ENCODE data around the gene DHRS3.

The DHRS3 gene

DNA sequence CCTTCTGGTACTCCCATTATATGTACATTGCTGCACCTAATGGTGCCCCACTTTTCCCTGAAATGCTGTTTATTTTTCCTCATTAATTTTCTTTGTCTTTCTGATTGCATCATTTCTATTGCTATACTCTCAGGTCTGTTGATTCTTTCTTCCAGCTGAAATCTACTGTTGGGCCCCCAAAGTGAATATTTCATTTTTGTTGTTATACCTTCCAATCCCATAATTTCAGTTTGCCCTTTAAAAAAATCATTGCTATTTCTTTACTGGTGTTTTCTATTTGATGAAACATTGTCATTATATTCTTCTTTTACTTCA, 22.9 kb upstream of the DHRS3 start:
- H3K4me3 ChIP-seq (ENCODE audit: low read depth in 1 of 5, low read length in 5 of 5), result no peak overlapping the region
- no peak overlapping the region for H3K9ac ChIP-seq (ENCODE audit: low read length in 5 of 5)
- peaks cover 0 to 4% (median 0%) of the 10 kb centered on the region in 5 donors for H3K36me3 ChIP-seq (ENCODE audit: control insufficient read depth in 5 of 5, insufficient read depth in 5 of 5, low read length in 5 of 5)
- H3K27me3 ChIP-seq (ENCODE audit: control insufficient read depth in 5 of 5, insufficient read depth in 4 of 5, low read length in 5 of 5), result peaks cover 0 to 3% (median 0%) of the 10 kb centered on the region in 5 donors
- H3K27ac ChIP-seq (ENCODE audit: low read depth, low read length), result no peak overlapping the region
- peaks cover 11 to 29% (median 26%) of the 10 kb centered on the region in 5 donors for H3K4me1 ChIP-seq (ENCODE audit: control insufficient read depth in 5 of 5, insufficient read depth in 5 of 5, low read length in 5 of 5)
- H3K9me3 ChIP-seq (ENCODE audit: control insufficient read depth in 5 of 5, low read length in 5 of 5), result peaks cover 7 to 23% (median 18%) of the 10 kb centered on the region in 5 donors

- Histone ChIP-seq H3K4me3 (ENCODE audit: low read depth in 1 of 5, low read length in 5 of 5) (peak overlapping the region in 1 of 5 donors; percentile 13), H3K4me1 (ENCODE audit: control insufficient read depth in 5 of 5, insufficient read depth in 5 of 5, low read length in 5 of 5) (peaks cover 11 to 32% (median 29%) of the 10 kb centered on the region in 5 donors), H3K27ac (ENCODE audit: low read depth, low read length) (no peak overlapping the region), H3K9me3 (ENCODE audit: control insufficient read depth in 5 of 5, low read length in 5 of 5) (peaks cover 7 to 23% (median 18%) of the 10 kb centered on the region in 5 donors), H3K36me3 (ENCODE audit: control insufficient read depth in 5 of 5, insufficient read depth in 5 of 5, low read length in 5 of 5) (peaks cover 0 to 4% (median 0%) of the 10 kb centered on the region in 5 donors), H3K9ac (ENCODE audit: low read length in 5 of 5) (no peak overlapping the region), H3K27me3 (ENCODE audit: control insufficient read depth in 5 of 5, insufficient read depth in 4 of 5, low read length in 5 of 5) (peaks cover 0 to 3% (median 0%) of the 10 kb centered on the region in 5 donors)
Measured at GRCh38 chr1:12640237-12640957, 22.4 kb upstream of the DHRS3 start.

DNA sequence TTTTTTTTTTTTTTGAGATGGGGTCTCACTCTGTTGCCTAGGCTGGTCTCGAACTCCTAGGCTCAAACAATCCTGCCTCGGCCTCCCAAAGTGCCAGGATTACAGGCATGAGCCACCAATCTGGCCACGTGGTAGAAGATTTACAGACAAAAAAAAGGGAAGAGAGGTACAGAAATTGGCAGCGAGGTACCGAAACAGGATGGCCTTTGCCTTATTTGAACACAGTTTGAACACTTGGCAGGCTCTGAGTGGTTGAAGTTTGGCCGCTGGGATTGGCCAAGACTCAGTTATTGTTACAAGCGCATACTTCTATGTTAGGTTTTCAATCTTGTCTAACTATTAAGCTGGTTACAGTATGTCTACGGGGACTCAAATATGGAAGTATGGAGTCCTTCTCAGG, 19.7 kb upstream of the DHRS3 start:
- Histone ChIP-seq H3K27me3 (ENCODE audit: control insufficient read depth in 5 of 5, insufficient read depth in 4 of 5, low read length in 5 of 5) (peaks cover 0 to 3% (median 0%) of the 10 kb centered on the region in 5 donors), H3K9me3 (ENCODE audit: control insufficient read depth in 5 of 5, low read length in 5 of 5) (peaks cover 7 to 23% (median 18%) of the 10 kb centered on the region in 5 donors), H3K4me1 (ENCODE audit: control insufficient read depth in 5 of 5, insufficient read depth in 5 of 5, low read length in 5 of 5) (peaks cover 11 to 38% (median 28%) of the 10 kb centered on the region in 5 donors), H3K27ac (ENCODE audit: low read depth, low read length) (peak overlapping the region; percentile 82), H3K36me3 (ENCODE audit: control insufficient read depth in 5 of 5, insufficient read depth in 5 of 5, low read length in 5 of 5) (peaks cover 0 to 4% (median 0%) of the 10 kb centered on the region in 5 donors), H3K9ac (ENCODE audit: low read length in 5 of 5) (no peak overlapping the region), H3K4me3 (ENCODE audit: low read depth in 1 of 5, low read length in 5 of 5) (no peak overlapping the region)

DNA sequence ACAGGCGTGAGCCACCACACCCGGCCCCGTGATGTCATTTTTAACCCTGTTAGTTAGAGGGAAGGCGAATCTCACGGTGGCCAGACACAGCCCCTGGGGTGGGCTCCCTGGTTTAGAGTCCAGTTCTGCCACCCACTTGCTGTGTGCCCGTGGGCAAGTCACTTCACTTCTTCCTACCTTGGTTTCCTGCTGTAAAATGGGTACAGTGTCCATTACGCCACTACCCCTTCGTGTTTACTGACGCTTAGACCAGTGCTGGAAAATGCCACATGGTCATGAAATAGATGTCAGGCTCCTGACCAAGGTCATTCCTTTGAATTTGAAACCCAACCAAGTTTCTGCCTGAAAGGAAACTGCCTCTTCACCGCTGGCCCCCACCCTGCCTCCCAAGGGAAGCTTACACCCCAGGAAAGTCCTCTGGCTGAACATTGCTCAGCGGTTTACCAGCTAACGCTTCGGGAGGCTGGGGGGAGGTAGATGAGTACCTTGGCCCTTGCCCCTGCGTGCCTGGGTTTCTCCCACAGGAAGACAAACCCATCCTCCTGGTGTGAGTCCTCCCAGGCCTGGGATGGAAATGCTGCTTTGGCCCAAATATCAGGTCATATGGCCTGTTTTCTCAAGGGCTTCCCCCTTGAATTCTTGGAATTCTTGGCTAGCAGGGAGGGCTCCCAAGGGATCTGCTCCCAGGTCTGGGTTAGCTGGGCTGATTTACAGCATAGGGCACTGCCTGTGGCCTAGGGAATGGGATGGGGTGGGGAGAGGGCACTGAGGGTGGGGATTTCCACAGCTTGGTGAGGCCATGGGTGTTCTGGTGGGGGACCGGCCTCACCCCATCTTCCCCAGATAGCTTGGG, 18.3 kb upstream of the DHRS3 start:
- Histone ChIP-seq H3K27ac (ENCODE audit: low read depth, low read length) (peak overlapping the region; percentile 82), H3K27me3 (ENCODE audit: control insufficient read depth in 5 of 5, insufficient read depth in 4 of 5, low read length in 5 of 5) (peaks cover 0 to 3% (median 0%) of the 10 kb centered on the region in 5 donors), H3K9ac (ENCODE audit: low read length in 5 of 5) (peak overlapping the region in 3 of 5 donors; percentile 54 to 73 (median 55)), H3K36me3 (ENCODE audit: control insufficient read depth in 5 of 5, insufficient read depth in 5 of 5, low read length in 5 of 5) (peaks cover 0 to 4% (median 0%) of the 10 kb centered on the region in 5 donors), H3K9me3 (ENCODE audit: control insufficient read depth in 5 of 5, low read length in 5 of 5) (peaks cover 7 to 23% (median 18%) of the 10 kb centered on the region in 5 donors), H3K4me3 (ENCODE audit: low read depth in 1 of 5, low read length in 5 of 5) (peak overlapping the region in 1 of 5 donors; percentile 34), H3K4me1 (ENCODE audit: control insufficient read depth in 5 of 5, insufficient read depth in 5 of 5, low read length in 5 of 5) (peaks cover 11 to 42% (median 32%) of the 10 kb centered on the region in 5 donors)

DNA sequence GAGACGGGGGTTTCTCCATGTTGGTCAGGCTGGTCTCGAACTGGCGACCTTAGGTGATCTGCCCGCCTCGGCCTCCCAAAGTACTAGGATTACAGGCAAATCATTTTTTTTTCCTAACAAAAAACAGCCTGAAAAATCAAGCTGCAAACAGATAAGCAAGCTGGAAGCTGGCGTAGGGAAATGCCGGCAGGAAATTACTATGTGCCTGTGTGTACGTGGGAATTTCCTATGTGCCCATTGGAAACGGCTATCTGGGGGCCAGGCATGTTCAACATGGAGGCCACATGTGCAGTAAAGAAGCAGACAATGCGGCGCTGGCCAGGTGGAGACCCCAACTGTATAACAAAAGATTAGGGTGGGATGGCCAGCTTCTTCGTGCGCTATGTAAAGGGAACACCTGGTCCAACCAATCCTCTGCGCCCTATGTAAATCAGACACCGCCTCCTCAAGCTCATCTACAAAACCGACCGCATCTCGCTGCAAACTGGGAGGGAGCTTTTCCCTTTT, 16.7 kb upstream of the DHRS3 start:
- Histone ChIP-seq H3K4me1 (ENCODE audit: control insufficient read depth in 5 of 5, insufficient read depth in 5 of 5, low read length in 5 of 5) (peaks cover 11 to 50% (median 33%) of the 10 kb centered on the region in 5 donors), H3K36me3 (ENCODE audit: control insufficient read depth in 5 of 5, insufficient read depth in 5 of 5, low read length in 5 of 5) (no peaks in the 10 kb centered on the region), H3K9ac (ENCODE audit: low read length in 5 of 5) (peak overlapping the region in 1 of 5 donors; percentile 52), H3K27me3 (ENCODE audit: control insufficient read depth in 5 of 5, insufficient read depth in 4 of 5, low read length in 5 of 5) (peaks cover 0 to 3% (median 0%) of the 10 kb centered on the region in 5 donors), H3K9me3 (ENCODE audit: control insufficient read depth in 5 of 5, low read length in 5 of 5) (peaks cover 1 to 12% (median 7%) of the 10 kb centered on the region in 5 donors), H3K27ac (ENCODE audit: low read depth, low read length) (peak overlapping the region; percentile 82), H3K4me3 (ENCODE audit: low read depth in 1 of 5, low read length in 5 of 5) (peak overlapping the region in 1 of 5 donors; percentile 29)

DNA sequence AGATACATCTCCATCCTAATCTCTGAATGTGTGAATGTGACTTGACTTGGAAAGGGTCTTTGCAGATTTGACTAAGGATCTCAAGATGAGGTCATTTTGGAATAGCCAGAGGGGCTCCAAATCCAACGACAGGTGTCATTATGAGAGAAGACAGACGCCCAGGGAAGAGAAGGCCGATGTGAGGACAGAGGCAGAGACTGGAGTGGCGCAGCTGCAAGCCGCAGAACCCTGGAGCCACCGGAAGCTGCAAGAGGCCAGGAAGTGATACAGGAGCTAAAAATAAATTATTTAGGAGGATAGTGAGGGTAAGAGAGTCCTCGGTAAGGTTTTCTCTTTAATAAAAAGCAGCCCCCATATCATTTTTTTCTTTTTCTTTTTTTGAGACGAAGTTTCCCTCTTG, 16.1 kb upstream of the DHRS3 start:
- Histone ChIP-seq H3K36me3 (ENCODE audit: control insufficient read depth in 5 of 5, insufficient read depth in 5 of 5, low read length in 5 of 5) (no peaks in the 10 kb centered on the region), H3K9me3 (ENCODE audit: control insufficient read depth in 5 of 5, low read length in 5 of 5) (peaks cover 0 to 6% (median 1%) of the 10 kb centered on the region in 5 donors), H3K27ac (ENCODE audit: low read depth, low read length) (peak overlapping the region; percentile 82), H3K4me3 (ENCODE audit: low read depth in 1 of 5, low read length in 5 of 5) (no peak overlapping the region), H3K4me1 (ENCODE audit: control insufficient read depth in 5 of 5, insufficient read depth in 5 of 5, low read length in 5 of 5) (peaks cover 11 to 50% (median 33%) of the 10 kb centered on the region in 5 donors), H3K9ac (ENCODE audit: low read length in 5 of 5) (no peak overlapping the region), H3K27me3 (ENCODE audit: control insufficient read depth in 5 of 5, insufficient read depth in 4 of 5, low read length in 5 of 5) (peaks cover 0 to 3% (median 0%) of the 10 kb centered on the region in 5 donors)

- Histone ChIP-seq H3K9ac (ENCODE audit: low read length in 5 of 5) (no peak overlapping the region), H3K36me3 (ENCODE audit: control insufficient read depth in 5 of 5, insufficient read depth in 5 of 5, low read length in 5 of 5) (no peaks in the 10 kb centered on the region), H3K9me3 (ENCODE audit: control insufficient read depth in 5 of 5, low read length in 5 of 5) (no peaks in the 10 kb centered on the region), H3K27me3 (ENCODE audit: control insufficient read depth in 5 of 5, insufficient read depth in 4 of 5, low read length in 5 of 5) (peaks cover 0 to 3% (median 0%) of the 10 kb centered on the region in 5 donors), H3K27ac (ENCODE audit: low read depth, low read length) (no peak overlapping the region), H3K4me3 (ENCODE audit: low read depth in 1 of 5, low read length in 5 of 5) (no peak overlapping the region), H3K4me1 (ENCODE audit: control insufficient read depth in 5 of 5, insufficient read depth in 5 of 5, low read length in 5 of 5) (peaks cover 5 to 34% (median 17%) of the 10 kb centered on the region in 5 donors)
Measured at GRCh38 chr1:12631571-12631970, 13.6 kb upstream of the DHRS3 start.

- no peaks in the 10 kb centered on the region for H3K36me3 ChIP-seq (ENCODE audit: control insufficient read depth in 5 of 5, insufficient read depth in 5 of 5, low read length in 5 of 5)
- H3K27ac ChIP-seq (ENCODE audit: low read depth, low read length), result no peak overlapping the region
- H3K9ac ChIP-seq (ENCODE audit: low read length in 5 of 5), result no peak overlapping the region
- no peaks in the 10 kb centered on the region for H3K27me3 ChIP-seq (ENCODE audit: control insufficient read depth in 5 of 5, insufficient read depth in 4 of 5, low read length in 5 of 5)
- no peak overlapping the region for H3K4me3 ChIP-seq (ENCODE audit: low read depth in 1 of 5, low read length in 5 of 5)
- H3K9me3 ChIP-seq (ENCODE audit: control insufficient read depth in 5 of 5, low read length in 5 of 5), result no peaks in the 10 kb centered on the region
- peaks cover under 1 to 29% (median 11%) of the 10 kb centered on the region in 5 donors for H3K4me1 ChIP-seq (ENCODE audit: control insufficient read depth in 5 of 5, insufficient read depth in 5 of 5, low read length in 5 of 5)
Measured at GRCh38 chr1:12630946-12631530, 13.0 kb upstream of the DHRS3 start.

GRCh38 chr1:12629985-12630760, 12.2 kb upstream of the DHRS3 start:
- Histone ChIP-seq H3K36me3 (ENCODE audit: control insufficient read depth in 5 of 5, insufficient read depth in 5 of 5, low read length in 5 of 5) (no peaks in the 10 kb centered on the region), H3K9me3 (ENCODE audit: control insufficient read depth in 5 of 5, low read length in 5 of 5) (no peaks in the 10 kb centered on the region), H3K27me3 (ENCODE audit: control insufficient read depth in 5 of 5, insufficient read depth in 4 of 5, low read length in 5 of 5) (no peaks in the 10 kb centered on the region), H3K4me3 (ENCODE audit: low read depth in 1 of 5, low read length in 5 of 5) (no peak overlapping the region), H3K9ac (ENCODE audit: low read length in 5 of 5) (no peak overlapping the region), H3K4me1 (ENCODE audit: control insufficient read depth in 5 of 5, insufficient read depth in 5 of 5, low read length in 5 of 5) (peaks cover 0 to 22% (median 5%) of the 10 kb centered on the region in 5 donors), H3K27ac (ENCODE audit: low read depth, low read length) (no peak overlapping the region)

Data from subcutaneous abdominal adipose tissue (tissue), 5 donors.